ENCODE data around the gene PON1.

- TF ChIP-seq CTCF (conservative IDR thresholded peaks at IDR 0.05; ENCODE audit: low read depth in 2 of 2), result no peak
- no peak for TF ChIP-seq REST (IDR thresholded peaks at IDR 0.05; ENCODE audit: unreplicated experiment)
- no peak for TF ChIP-seq CREB1 (CRISPR knock-in tag; IDR thresholded peaks at IDR 0.05; ENCODE audit: low read depth)
- no peak for TF ChIP-seq EZH2 (IDR thresholded peaks at IDR 0.05; ENCODE audit: low read depth, unreplicated experiment)
- no peak for TF ChIP-seq POLR2AphosphoS5 (IDR thresholded peaks at IDR 0.05; ENCODE audit: low read depth)
- no peak for TF ChIP-seq ETS1 (IDR thresholded peaks at IDR 0.05)
- TF ChIP-seq JUNB (IDR thresholded peaks at IDR 0.05; ENCODE audit: unreplicated experiment), result no peak
- no peak for TF ChIP-seq EZH2phosphoT487 (IDR thresholded peaks at IDR 0.05; ENCODE audit: unreplicated experiment)
- no peak for TF ChIP-seq STAT1 (IDR thresholded peaks at IDR 0.05; ENCODE audit: unreplicated experiment)
These were observed 1.9 kb downstream of the PON1 start for GRCh38 chr7:95322396-95322795.
